ENCODE results near the gene MBD6. TPM values are rescaled to one million over a fixed set of nuclear protein-coding genes. Genes with fewer than 3 reads are reported as not detected.

MBD6 gene
- polyA plus RNA-seq, 3 donors = 2.4 to 47.7 (median 2.6) TPM

GRCh38 chr12:57552306-57552651 lies 29.7 kb downstream of the MBD6 start:
- no peak overlapping the region for H3K27ac ChIP-seq (ENCODE audit: low read depth in 1 of 2, low read length in 2 of 2)
- no peaks in the 10 kb centered on the region for H3K36me3 ChIP-seq (replicated peaks in 1 of 2; ENCODE audit: control insufficient read depth in 1 of 2, insufficient read depth in 2 of 2, low read length in 2 of 2)
- H3K27me3 ChIP-seq (ENCODE audit: control insufficient read depth in 2 of 2, insufficient read depth in 2 of 2, low read length in 2 of 2) = peaks cover 31 to 37% of the 10 kb centered on the region in 2 donors
- peaks cover 20% of the 10 kb centered on the region for H3K4me1 Mint-ChIP-seq
- WGBS (ENCODE audit: insufficient coverage) = no CpG with 5 or more reads among the region's 2 CpGs
- H3K27me3 Mint-ChIP-seq (ENCODE audit: low read depth in 3 of 3) = peaks cover 40 to 48% (median 45%) of the 10 kb centered on the region in 3 donors
- peak overlapping the region in 1 of 2 donors; percentile 3 for H3K4me3 Mint-ChIP-seq
- TF ChIP-seq CTCF (IDR thresholded peaks at IDR 0.05) = no peak
- DNase-seq = no peak
- no peak overlapping the region for H3K4me3 ChIP-seq (replicated peaks in 1 of 3; ENCODE audit: low read depth in 2 of 3, low read length in 3 of 3)
- H3K9me3 ChIP-seq (replicated peaks in 1 of 2; ENCODE audit: control insufficient read depth in 1 of 2, insufficient read depth in 1 of 2, low read length in 2 of 2) = no peaks in the 10 kb centered on the region
- H4K20me1 ChIP-seq (ENCODE audit: insufficient read depth, low read length) = no peaks in the 10 kb centered on the region
- no peaks in the 10 kb centered on the region for H3K79me2 ChIP-seq (ENCODE audit: insufficient read depth, low read length)
- peaks cover 4 to 8% of the 10 kb centered on the region in 2 donors for H3K36me3 Mint-ChIP-seq
- intact Hi-C loops (cut with micrococcal nuclease) = no loop called here
- H3K9me3 Mint-ChIP-seq = peaks cover 0 to 11% (median 2%) of the 10 kb centered on the region in 7 donors
- peaks cover 4 to 16% of the 10 kb centered on the region in 2 donors for H3K4me1 ChIP-seq (ENCODE audit: control insufficient read depth in 1 of 2, insufficient read depth in 2 of 2, low read length in 2 of 2)
- no peak overlapping the region for H2AFZ ChIP-seq (ENCODE audit: insufficient read depth, low read depth, low read length, poor library complexity, severe bottlenecking)
- no peak overlapping the region for H3K27ac Mint-ChIP-seq
- H3K9ac ChIP-seq (ENCODE audit: insufficient read depth, low read length, poor library complexity, severe bottlenecking) = no peak overlapping the region
- H3K4me2 ChIP-seq (replicated peaks; ENCODE audit: extremely low read depth, low read length, poor library complexity, severe bottlenecking) = no peak overlapping the region

GRCh38 chr12:57552835-57553313 lies 30.2 kb downstream of the MBD6 start:
- no peak overlapping the region for H3K4me3 Mint-ChIP-seq
- Histone ChIP-seq H2AFZ (ENCODE audit: insufficient read depth, low read depth, low read length, poor library complexity, severe bottlenecking) (no peak overlapping the region), H3K27me3 (ENCODE audit: control insufficient read depth in 2 of 2, insufficient read depth in 2 of 2, low read length in 2 of 2) (peaks cover 31 to 37% of the 10 kb centered on the region in 2 donors), H3K9ac (ENCODE audit: insufficient read depth, low read length, poor library complexity, severe bottlenecking) (no peak overlapping the region), H3K9me3 (replicated peaks in 1 of 2; ENCODE audit: control insufficient read depth in 1 of 2, insufficient read depth in 1 of 2, low read length in 2 of 2) (no peaks in the 10 kb centered on the region), H3K36me3 (replicated peaks in 1 of 2; ENCODE audit: control insufficient read depth in 1 of 2, insufficient read depth in 2 of 2, low read length in 2 of 2) (no peaks in the 10 kb centered on the region), H3K4me2 (replicated peaks; ENCODE audit: extremely low read depth, low read length, poor library complexity, severe bottlenecking) (no peak overlapping the region), H3K27ac (ENCODE audit: low read depth in 1 of 2, low read length in 2 of 2) (no peak overlapping the region), H4K20me1 (ENCODE audit: insufficient read depth, low read length) (no peaks in the 10 kb centered on the region), H3K4me3 (replicated peaks in 1 of 3; ENCODE audit: low read depth in 2 of 3, low read length in 3 of 3) (no peak overlapping the region), H3K79me2 (ENCODE audit: insufficient read depth, low read length) (no peaks in the 10 kb centered on the region), H3K4me1 (ENCODE audit: control insufficient read depth in 1 of 2, insufficient read depth in 2 of 2, low read length in 2 of 2) (peaks cover 4 to 11% of the 10 kb centered on the region in 2 donors)
- intact Hi-C loops (cut with micrococcal nuclease) = no loop called here
- H3K4me1 Mint-ChIP-seq = peaks cover 15% of the 10 kb centered on the region
- no peak overlapping the region for H3K27ac Mint-ChIP-seq
- peaks cover 40 to 48% (median 45%) of the 10 kb centered on the region in 3 donors for H3K27me3 Mint-ChIP-seq (ENCODE audit: low read depth in 3 of 3)
- WGBS (ENCODE audit: insufficient coverage) = no CpG with 5 or more reads among the region's 6 CpGs
- H3K36me3 Mint-ChIP-seq = peaks cover 4 to 8% of the 10 kb centered on the region in 2 donors
- TF ChIP-seq CTCF (IDR thresholded peaks at IDR 0.05) = no peak
- DNase-seq = no peak
- peaks cover 0 to 11% (median 2%) of the 10 kb centered on the region in 7 donors for H3K9me3 Mint-ChIP-seq

Data from CD14-positive monocyte (primary cell).